Measurements from ENCODE around the gene COL19A1. TPM values are rescaled to one million over a fixed set of nuclear protein-coding genes. Genes with fewer than 3 reads are reported as not detected.

Gene COL19A1
- total RNA-seq, 1 donor from 2014 or later: not detected

DNA sequence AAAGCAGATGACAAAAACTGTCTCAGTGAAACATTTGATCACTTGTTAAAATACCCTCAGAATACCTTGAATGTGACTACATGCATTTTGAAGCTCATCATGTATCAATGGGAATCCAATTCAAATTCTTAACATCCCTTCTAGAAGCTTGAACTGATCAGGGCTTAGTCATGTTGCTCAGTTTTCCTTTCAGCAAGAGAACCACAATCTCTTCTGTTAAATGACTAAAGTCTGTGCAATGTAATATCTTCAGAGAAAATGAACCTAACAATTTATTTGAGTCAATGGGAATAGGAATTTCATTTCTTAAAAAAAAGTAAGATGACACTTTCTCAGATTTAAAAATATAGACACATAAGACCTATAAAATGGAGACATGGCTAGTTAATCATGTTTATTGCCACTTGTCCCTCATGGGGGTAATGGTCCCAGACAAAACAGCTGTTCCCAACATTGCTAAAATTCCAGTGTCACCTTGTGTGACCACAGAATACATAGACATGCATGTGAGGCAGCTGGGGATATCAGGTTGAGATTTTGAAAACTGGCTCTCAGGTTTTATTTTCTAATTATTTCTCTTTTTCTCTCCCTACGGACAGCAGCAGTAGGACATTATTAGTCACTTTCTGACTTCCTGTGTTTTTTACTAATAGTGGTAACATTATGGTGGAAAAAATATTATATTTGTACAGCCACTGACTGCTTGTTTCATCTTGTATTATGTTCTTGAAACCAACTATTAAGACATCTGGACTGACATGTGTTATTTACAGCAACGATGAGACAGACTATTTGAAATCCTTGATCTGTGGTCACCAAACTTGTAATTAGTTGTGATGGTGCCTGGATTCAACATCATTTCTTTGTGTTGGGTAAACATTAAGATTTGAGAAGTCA is 244.0 kb downstream of the COL19A1 start:
- FAIRE-seq: no peak
- no peaks in the 10 kb centered on the region for H3K27me3 ChIP-seq (ENCODE audit: control insufficient read depth, insufficient read depth, low read length)
- no peak for TF ChIP-seq CTCF (IDR thresholded peaks at IDR 0.05; ENCODE audit: insufficient read depth, low read length, severe bottlenecking)
- DNase-seq (ENCODE audit: low read depth): no peak
- no peak overlapping the region for H3K4me3 ChIP-seq (ENCODE audit: low read depth, low read length)
- no peaks in the 10 kb centered on the region for H3K36me3 ChIP-seq (ENCODE audit: control insufficient read depth, insufficient read depth, low read length)

- no peak for FAIRE-seq
- TF ChIP-seq CTCF (IDR thresholded peaks at IDR 0.05; ENCODE audit: insufficient read depth, low read length, severe bottlenecking): no peak
- no peaks in the 10 kb centered on the region for H3K27me3 ChIP-seq (ENCODE audit: control insufficient read depth, insufficient read depth, low read length)
- H3K4me3 ChIP-seq (ENCODE audit: low read depth, low read length): no peak overlapping the region
- H3K36me3 ChIP-seq (ENCODE audit: control insufficient read depth, insufficient read depth, low read length): no peaks in the 10 kb centered on the region
- DNase-seq (ENCODE audit: low read depth): no peak
Observed at GRCh38 chr6:70111737-70112136, 245.4 kb downstream of the COL19A1 start.

DNA sequence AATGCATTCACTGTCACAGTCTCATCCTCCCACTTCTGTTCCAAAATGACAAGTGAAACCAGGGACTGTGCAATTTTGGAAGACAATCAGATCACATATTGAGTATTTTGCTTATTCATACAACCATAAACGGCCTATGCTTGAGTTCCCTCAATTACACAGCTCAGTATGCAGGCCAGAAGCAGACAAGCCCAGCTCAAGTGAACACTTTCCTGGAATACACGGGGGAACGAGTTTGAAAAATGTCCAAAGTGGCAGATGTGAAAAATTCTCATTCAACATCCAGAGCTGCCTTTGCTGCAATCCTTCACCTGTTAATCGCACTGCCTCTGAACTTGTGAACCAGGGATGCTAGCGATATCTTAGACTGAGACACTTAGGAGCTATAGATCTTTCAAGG is 246.4 kb downstream of the COL19A1 start:
- Histone ChIP-seq H3K27me3 (ENCODE audit: control insufficient read depth, insufficient read depth, low read length) (no peaks in the 10 kb centered on the region), H3K36me3 (ENCODE audit: control insufficient read depth, insufficient read depth, low read length) (no peaks in the 10 kb centered on the region), H3K4me3 (ENCODE audit: low read depth, low read length) (no peak overlapping the region)
- no peak for FAIRE-seq
- no peak for DNase-seq (ENCODE audit: low read depth)
- no peak for TF ChIP-seq CTCF (IDR thresholded peaks at IDR 0.05; ENCODE audit: insufficient read depth, low read length, severe bottlenecking)

- no peak for TF ChIP-seq CTCF (IDR thresholded peaks at IDR 0.05; ENCODE audit: insufficient read depth, low read length, severe bottlenecking)
- Histone ChIP-seq H3K36me3 (ENCODE audit: control insufficient read depth, insufficient read depth, low read length) (no peaks in the 10 kb centered on the region), H3K27me3 (ENCODE audit: control insufficient read depth, insufficient read depth, low read length) (no peaks in the 10 kb centered on the region), H3K4me3 (ENCODE audit: low read depth, low read length) (no peak overlapping the region)
- DNase-seq (ENCODE audit: low read depth): no peak
- no peak for FAIRE-seq
Observed at GRCh38 chr6:70113171-70113570, 246.8 kb downstream of the COL19A1 start.

DNA sequence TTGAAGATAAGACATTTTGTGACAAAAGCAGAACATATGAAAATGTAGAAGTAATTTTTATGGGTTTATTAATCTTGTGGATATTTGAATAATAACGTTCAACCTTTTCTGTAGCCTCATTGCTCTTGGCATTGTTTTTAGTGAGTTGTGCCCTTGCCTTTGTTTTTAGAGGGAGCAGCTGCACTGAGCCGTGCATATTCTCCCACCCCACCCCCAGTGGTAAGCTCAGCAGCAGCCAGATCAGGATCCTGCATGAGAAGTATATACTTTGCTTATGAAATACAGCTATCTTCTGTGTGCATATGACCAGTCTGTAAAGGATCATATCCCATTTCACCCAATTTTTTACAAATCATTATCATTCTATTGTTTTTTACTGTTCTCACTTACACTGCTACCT is 252.3 kb downstream of the COL19A1 start:
- FAIRE-seq (no peak), DNase-seq (ENCODE audit: low read depth) (no peak)
- H3K36me3 ChIP-seq (ENCODE audit: control insufficient read depth, insufficient read depth, low read length): no peaks in the 10 kb centered on the region
- H3K27me3 ChIP-seq (ENCODE audit: control insufficient read depth, insufficient read depth, low read length): no peaks in the 10 kb centered on the region
- H3K4me3 ChIP-seq (ENCODE audit: low read depth, low read length): no peak overlapping the region
- no peak for TF ChIP-seq CTCF (IDR thresholded peaks at IDR 0.05; ENCODE audit: insufficient read depth, low read length, severe bottlenecking)

Data from bronchial epithelial cell (primary cell).